ENCODE measurements around the gene PPP2R5C.
A peak's percentile ranks its signal among the peaks of the same experiment; 100 is the strongest.

Gene PPP2R5C

GRCh38 chr14:101844219-101844618 lies 82.7 kb downstream of the PPP2R5C start:
- DNase-seq, result no peak

- no peak for DNase-seq
Observed at GRCh38 chr14:101844751-101845150, 83.2 kb downstream of the PPP2R5C start.

- no peak for DNase-seq
Observed at GRCh38 chr14:101845496-101845895, 84.0 kb downstream of the PPP2R5C start.

GRCh38 chr14:101845896-101846295 lies 84.4 kb downstream of the PPP2R5C start:
- DNase-seq, result no peak

GRCh38 chr14:101849125-101849524 lies 87.6 kb downstream of the PPP2R5C start:
- peak; percentile 57 to 82 for DNase-seq

GRCh38 chr14:101849640-101850039 lies 88.1 kb downstream of the PPP2R5C start:
- peak in 1 of 2 experiments; percentile 28 for DNase-seq

- no peak for DNase-seq
Observed at GRCh38 chr14:101851183-101851582, 89.7 kb downstream of the PPP2R5C start.

GRCh38 chr14:101851736-101852405 lies 90.4 kb downstream of the PPP2R5C start:
- no peak for DNase-seq

- no peak for DNase-seq
Observed at GRCh38 chr14:101852785-101853184, 91.3 kb downstream of the PPP2R5C start.

- DNase-seq, result no peak
Observed at GRCh38 chr14:101853455-101854018, 92.0 kb downstream of the PPP2R5C start.

- no peak for DNase-seq
Observed at GRCh38 chr14:101854366-101854765, 92.9 kb downstream of the PPP2R5C start.

- no peak for DNase-seq
Observed at GRCh38 chr14:101855958-101856357, 94.4 kb downstream of the PPP2R5C start.

- DNase-seq, result no peak
Observed at GRCh38 chr14:101856536-101856935, 95.0 kb downstream of the PPP2R5C start.

- DNase-seq, result no peak
Observed at GRCh38 chr14:101857226-101857625, 95.7 kb downstream of the PPP2R5C start.

- no peak for DNase-seq
Observed at GRCh38 chr14:101858791-101859537, 97.5 kb downstream of the PPP2R5C start.

- no peak for DNase-seq
Observed at GRCh38 chr14:101859538-101859902, 98.0 kb downstream of the PPP2R5C start.

GRCh38 chr14:101859958-101860357 lies 98.4 kb downstream of the PPP2R5C start:
- no peak for DNase-seq

- DNase-seq, result no peak
Observed at GRCh38 chr14:101861464-101861863, 100.0 kb downstream of the PPP2R5C start.

GRCh38 chr14:101862177-101862576 lies 100.7 kb downstream of the PPP2R5C start:
- DNase-seq, result no peak

- no peak for DNase-seq
Observed at GRCh38 chr14:101862711-101863110, 101.2 kb downstream of the PPP2R5C start.

- DNase-seq, result no peak
Observed at GRCh38 chr14:101865288-101865687, 103.8 kb downstream of the PPP2R5C start.

GRCh38 chr14:101867854-101868253 lies 106.3 kb downstream of the PPP2R5C start:
- DNase-seq, result no peak

- DNase-seq, result no peak
Observed at GRCh38 chr14:101869217-101869616, 107.7 kb downstream of the PPP2R5C start.

GRCh38 chr14:101870273-101870939 lies 108.9 kb downstream of the PPP2R5C start:
- no peak for DNase-seq
